ENCODE results near the gene MYO6.

Gene MYO6

DNA sequence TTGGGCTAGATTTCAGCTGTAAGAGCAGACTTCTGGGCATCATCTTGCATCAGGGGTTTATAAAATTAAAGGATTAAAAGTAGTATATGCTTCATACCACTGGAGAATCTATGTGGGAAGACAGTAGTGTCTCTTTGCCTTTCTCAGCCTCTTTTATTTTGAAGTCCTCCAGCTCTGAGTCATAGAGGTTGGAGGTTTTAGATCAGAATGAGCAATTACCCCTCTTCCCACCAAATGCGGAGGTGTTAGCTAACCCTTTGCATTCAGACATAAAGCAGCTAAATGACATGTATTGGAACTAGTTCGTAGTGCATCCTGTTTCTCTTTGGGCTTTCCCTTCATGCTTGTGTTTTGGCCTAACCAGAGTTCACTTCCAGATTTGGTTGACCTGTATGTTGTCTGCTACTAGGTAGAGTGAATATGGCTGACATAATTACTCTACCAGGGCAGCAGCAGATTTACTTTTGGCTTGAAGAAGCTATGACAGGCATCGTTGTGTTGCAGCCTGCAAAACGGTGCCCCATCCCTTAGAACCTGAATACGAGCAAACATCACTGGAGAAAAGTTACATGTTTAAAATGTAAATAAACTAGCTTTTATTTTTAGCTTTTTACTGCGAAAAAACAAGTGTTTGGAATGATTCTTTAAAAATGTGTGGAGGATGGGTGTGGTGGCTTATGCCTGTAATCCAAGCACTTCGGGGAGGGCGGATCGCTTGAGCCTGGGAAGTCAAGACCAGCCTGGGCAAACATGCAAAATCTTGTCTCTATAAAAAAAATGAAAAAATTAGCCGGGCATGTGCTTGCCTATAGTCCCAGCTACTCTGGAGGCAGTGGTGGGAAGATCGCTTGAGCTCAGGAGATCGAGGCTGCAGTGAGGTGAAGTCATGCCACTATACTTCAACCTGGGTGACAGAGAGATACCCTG is 82.2 kb downstream of the MYO6 start:
- no peak for DNase-seq

DNA sequence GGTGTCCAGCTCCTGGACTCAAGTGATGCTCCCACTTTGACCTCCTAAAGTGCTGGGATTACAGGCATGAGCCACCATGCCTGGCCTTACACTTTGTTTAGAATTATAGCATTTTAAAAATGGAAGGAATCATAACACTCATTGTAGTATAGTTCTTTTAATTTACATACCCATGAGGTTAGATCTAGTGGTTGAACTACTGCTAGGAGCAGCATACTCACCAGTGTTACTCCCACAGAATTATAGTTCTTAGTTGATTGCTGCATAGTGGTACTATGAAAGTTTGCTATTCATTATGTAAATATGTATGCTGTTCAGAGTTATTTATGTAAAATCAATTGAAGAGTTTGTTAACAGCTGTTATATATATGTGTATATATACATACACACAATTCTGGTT is 85.4 kb downstream of the MYO6 start:
- DNase-seq, result no peak

DNA sequence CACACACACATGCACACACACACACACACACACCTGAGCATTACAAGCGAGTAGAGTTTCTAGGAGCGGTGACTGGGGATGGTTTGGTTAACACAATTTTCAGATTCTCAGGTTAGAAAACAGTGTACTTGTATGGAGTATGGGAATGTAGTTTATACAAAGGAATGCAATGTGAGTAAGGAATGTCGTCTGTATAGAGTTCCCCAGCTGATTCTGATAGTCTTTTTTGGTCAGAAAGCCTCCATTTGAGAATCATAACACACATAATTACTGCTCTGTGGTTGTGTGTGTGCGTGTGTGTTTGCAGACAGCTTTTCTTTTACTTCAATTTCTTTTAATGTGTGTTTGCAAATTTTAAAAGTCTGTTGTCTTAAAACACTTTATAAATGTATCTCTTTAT is 93.2 kb downstream of the MYO6 start:
- no peak for DNase-seq

DNA sequence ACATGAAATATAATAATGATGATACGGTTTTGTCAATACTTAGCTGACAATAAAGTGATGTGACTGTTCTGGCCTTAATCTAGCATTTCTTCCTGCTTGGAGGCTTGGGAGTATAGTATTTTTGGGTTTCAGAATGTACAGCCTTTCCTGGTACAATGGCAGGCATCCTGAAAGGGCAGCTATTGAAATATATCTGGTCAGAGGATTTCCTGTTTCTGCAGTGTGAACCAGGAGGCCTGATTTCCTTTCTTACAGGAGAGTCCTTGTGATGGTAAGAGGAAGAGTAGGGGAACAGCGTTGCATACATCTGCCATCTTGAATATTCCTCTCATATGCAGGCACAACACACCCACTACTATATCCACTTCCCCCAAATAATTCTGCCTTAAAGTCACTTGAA is 93.7 kb downstream of the MYO6 start:
- DNase-seq, result no peak

DNA sequence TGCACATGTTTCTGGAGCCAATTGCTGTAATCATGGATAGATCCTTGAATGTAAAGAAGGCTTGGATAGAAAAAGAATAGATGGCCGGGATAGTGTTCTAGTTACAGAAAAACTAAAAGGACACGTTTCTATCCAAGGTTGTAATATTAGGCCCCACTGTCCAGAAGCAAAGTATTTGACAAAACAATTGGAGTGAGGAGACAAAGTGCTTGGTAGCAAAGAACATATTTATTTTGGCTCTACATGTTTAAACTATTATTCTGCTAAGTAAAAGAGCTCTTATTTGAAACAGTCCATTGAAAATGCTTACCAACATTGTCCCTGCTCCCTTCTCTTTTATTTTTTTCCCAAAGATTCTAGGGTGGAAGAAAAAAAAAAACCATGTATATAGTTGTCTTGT is 94.4 kb downstream of the MYO6 start:
- no peak for DNase-seq

DNA sequence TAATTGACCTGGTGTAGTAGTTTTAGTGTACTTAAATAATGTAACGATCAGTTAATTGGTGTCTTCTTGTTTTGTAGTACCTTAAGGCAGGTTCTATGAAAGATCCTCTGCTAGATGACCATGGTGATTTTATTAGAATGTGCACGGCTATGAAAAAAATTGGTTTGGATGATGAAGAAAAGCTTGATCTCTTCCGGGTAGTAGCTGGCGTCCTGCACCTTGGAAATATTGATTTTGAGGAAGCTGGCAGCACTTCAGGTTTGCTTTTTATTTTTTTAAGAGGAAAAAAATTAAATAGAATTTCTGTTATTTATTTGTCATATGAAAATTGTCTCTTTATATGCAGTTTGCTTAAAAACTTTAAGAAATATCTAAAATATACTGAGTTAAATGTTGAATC is 99.2 kb downstream of the MYO6 start:
- DNase-seq, result no peak

DNA sequence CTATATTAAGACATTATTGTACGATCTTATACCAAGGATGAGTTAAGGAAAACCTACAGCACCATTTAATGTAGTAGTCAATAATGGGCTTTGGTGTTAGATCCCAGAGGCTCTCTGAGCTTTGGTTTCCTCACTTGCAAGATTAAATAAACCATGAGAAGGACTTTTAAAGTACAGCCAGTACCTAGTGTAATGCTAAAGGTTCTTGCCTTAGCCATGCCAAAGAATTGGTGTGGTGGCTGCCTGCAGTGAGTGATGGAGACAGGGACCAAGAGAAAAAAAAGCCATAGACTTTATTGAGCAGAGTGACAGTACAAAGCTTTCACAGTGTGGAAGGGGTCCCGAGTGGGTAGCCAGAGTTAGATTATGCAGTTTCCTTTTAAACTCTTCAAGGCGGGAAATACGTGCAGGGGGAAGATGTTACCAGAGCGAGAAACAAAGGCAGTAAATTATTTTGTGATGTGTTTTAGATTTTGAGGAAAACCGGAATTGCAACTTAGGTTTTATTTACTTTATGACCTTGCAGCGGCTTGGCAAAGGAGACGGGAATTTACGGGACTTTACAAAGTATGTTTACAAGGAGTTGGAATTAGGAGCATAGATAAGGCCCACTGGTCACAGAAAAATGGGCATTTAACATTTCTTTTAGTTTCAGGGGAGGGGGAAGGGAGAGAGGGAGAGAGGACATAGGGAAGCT is 100.4 kb downstream of the MYO6 start:
- no peak for DNase-seq

DNA sequence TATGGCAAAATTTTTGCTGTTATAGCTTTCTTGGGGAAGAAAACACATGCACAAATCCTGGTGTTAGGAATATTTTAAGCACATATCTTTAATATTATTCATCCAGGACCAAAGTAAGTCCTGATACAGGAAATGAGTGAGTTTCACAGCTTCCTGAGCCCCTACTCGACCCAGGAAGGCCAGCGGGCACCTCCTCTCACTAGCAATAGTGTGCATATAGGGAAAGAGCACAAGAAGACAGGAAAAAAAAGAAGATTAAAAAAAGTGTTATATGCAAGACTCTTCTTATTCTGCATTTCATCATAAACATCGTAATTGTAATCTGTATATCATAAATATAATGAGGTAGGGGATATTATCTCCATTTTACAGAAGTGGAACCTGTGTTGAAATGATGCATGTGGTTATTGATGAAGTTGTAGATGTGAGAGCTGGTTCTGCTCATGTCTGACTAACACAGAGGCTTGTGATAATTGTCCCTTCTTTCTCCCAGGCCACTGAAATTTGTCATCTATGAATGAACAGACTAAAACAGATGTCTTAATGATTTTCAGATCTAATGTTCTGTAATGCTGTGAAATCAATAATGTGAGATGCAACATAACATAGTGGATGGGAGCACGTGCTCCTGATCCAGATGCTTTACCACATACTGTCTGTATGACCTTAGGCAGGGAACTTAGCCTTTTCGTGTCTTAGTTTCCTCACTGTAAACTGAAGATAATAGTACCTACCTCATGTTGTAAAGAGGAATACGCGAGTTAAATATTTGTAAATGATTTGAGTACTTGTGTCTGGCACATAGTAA is 101.2 kb downstream of the MYO6 start:
- no peak for DNase-seq

DNA sequence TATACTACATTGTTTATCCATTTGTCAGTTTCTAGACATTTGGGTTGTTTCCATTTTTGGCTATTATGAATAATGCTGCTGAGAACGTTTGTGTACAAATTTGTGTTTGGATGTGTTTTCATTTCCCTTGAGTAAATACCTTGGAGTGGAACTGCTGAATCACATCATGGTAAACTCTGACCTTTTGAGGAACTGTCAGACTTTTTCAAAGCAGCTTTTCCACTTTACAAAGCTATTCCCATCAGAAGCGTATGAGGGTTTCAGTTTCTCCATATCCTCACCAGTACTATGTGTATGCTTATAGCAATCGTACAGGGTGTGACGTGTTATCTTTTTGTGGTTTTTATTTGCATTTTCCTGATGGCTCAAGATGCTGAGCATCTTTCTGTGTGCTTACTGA is 103.7 kb downstream of the MYO6 start:
- DNase-seq, result no peak

DNA sequence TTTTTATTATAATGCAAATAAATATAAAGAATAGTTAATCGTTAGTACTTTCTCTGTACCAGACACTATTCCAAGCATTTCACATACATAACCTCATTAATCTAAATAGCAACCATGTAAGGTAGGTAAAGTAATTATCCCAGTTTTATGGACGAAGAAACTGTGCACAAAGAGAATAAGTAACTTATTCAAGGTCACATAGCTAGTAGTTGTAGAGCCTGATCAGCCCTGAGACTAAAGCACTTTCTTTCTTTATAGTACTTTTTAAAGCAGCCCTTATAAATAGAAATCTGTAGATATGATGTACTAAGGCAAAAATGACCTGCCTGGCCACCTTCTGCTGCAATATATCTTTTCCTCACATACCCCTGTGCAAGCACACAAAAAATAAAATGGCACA is 104.8 kb downstream of the MYO6 start:
- no peak for DNase-seq

DNA sequence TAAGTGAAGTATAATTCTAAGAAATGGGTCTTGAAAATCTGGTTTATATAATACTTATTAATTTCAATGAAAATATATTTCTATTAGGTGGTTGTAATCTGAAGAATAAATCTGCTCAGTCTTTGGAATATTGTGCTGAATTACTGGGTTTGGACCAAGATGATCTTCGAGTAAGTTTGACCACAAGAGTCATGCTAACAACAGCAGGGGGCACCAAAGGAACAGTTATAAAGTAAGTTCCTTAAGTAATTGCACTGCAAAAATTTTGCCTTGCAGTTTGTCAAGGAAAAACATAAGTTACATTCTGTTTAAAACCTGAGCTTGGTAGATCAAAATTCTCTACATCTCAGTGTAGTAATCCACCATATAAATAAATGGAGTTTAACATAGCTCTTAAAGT is 106.0 kb downstream of the MYO6 start:
- peak; percentile 60 for DNase-seq

DNA sequence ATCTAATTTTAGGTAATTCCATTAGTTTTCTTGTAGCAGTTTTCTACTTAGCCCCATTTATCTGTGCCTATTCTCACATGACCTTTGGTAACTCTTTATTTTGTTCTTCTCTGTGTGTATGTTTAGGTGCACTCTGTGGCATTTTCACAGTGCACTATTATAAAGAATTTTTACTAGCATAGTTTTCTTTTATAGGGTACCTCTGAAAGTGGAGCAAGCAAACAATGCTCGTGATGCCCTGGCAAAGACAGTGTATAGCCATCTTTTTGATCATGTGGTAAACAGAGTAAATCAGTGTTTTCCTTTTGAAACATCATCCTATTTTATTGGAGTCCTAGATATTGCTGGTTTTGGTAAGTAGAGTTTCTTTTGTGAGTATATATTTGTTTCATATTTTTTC is 107.9 kb downstream of the MYO6 start:
- no peak for DNase-seq

DNA sequence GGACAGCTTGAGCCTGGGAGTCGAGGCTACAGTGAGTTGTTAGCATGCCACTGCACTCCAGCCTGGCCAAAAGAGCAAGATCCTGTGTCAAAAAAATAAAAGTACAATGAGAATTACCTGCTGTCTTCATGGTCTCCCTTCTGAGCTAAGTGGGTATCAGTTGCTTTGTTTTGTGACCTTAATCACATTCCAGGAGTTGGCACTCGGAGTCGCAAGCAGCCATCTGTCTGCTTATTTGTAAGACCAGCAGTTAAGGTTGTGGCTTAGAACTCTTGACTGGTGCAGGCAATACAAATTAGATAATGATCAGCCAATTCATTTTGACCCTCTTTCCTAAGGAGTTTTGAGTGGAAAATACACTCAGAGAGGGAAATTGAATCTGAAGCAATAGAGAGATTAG is 114.0 kb downstream of the MYO6 start:
- no peak for DNase-seq

DNA sequence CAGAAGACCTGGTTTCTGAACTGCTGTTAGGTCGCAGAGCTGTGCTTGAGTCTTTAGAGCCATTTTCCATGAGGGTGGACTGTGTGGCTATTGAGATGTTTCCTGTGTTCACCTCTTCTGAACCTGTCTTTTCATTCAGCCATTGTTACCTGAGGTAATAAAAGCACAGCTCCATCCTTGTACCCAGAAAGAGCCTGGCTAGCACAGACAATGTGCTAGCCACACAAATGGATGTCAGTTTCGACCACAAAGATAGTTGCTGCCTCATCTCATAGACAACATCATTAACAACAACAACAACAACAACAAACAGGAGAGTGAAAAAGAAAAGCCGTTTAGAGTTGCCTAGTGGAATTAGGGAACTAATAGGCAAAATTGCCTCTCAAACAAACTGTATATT is 114.7 kb downstream of the MYO6 start:
- no peak for DNase-seq

DNA sequence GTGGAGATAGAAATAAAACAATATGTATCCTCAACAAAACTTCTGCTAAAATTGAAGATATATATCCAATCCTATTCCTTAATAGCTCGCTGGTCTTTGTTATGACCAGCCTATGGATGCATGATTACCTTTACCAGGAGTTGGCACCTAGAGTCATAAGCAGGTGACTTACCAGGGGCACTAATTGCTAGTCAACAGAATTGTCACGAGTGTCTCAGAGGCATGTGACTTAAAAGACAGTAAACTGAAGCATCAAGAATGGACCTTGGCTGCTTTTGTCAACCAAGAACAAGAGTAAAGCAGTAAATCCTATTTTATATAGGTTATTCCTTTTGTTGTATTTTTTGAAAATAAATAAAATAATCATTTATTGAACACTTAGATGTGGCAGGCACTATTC is 115.4 kb downstream of the MYO6 start:
- no peak for DNase-seq

DNA sequence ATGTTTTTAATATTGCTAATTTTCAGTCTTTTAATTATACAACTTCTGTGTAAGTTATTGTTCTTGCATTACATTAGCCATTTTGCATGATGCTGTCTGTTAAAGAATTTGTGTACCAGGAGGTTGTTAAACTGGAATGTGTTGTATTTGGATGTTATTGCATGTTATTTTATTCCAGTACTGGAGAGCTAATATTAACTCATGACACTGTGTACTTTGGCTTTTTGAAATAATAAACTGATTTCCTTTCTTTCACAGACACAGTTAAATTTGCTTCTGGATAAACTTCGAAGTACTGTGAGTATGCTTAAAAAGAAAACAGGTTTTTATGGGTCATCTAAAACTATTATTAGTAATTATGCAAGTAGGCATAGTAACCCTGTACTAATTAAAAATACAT is 121.3 kb downstream of the MYO6 start:
- no peak for DNase-seq

DNA sequence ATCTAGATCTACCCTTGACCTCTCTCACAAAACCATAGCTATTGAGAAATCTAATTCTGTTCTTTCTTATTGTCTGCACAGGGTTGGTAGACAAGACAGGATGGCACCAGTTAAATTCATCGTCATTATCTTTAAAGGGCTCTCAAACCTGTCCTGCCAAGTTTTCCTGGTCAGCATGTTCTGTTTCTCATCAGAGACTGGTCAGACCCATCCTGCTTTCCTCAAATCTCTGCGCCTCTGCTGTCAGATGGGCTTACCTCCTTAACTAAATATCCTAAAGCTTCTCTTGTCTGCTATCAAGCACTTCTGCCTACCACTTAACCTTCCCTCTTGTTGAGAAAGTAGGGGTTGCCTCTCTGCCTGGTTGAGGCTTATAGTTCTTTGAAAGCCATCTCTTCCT is 125.2 kb downstream of the MYO6 start:
- no peak for DNase-seq

DNA sequence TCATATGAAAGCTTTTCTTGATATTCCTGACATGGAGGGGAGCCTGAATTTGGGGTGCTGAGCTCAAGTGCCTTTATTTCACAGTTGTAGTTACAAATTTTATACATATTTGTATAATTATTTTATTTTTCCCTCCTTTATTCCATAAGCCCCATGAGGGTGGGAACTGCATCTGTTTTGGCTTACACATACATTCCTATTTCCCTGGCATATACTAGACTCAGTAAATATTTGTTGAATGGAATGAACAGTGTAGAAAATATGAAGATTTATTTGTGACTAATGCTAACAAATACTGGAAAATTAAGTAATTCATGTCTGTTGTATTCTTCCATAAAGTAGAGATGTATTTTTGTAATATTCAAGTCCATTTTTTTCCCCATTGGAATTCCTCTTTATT is 127.1 kb downstream of the MYO6 start:
- DNase-seq, result no peak

DNA sequence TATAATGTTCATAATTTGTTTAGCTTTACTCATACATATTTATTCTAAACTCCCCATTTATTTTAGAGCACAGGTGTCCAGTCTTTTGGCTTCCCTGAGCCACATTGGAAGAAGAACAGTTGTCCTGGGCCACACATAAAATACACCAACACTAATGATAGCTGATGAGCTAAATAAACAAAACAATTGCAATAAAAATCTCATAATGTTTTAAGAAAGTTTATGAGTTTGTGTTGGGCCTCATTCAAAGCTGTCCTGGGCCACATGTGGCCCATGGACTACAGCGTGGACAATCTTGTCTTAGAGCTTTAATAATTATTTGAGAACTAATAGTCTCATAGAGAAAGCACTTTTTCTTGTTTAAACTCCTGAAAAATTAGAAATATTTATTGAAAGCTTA is 131.3 kb downstream of the MYO6 start:
- no peak for DNase-seq

DNA sequence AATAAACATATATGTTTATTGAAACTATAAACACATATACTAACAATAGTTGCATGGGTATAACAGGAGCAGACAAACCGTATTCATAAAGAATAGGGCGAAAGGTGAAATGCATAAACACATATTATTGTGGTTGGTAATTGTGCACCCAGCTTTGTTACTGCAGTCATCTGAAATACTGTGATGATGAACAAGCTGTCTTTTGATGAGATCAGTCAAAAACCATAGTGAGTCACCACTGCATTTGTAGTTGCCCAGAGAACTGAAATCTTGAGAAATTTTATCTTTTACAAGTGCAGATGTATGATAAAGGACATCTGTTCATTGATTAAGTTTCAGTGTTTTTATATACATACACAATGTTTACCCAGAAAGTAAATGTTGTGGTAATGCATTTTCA is 133.7 kb downstream of the MYO6 start:
- no peak for DNase-seq

DNA sequence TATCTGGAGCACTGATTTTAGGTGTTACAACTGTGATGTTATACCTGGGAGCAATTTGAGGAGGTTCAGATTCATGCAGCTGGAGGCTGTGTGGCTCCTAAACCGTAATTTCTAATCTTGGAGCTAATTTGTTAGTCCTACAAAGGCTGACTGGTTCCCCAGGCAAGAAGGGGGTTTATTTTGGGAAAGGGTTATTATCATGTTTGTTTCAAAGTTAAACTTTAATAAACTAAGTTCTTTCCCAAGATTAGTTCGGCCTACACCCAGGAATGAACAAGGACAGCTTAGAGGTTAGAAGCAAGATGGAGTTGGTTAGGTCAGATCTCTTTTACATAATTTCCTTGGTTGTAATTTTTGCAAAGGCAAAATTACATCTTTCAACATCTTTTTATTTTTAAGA is 135.8 kb downstream of the MYO6 start:
- no peak for DNase-seq

DNA sequence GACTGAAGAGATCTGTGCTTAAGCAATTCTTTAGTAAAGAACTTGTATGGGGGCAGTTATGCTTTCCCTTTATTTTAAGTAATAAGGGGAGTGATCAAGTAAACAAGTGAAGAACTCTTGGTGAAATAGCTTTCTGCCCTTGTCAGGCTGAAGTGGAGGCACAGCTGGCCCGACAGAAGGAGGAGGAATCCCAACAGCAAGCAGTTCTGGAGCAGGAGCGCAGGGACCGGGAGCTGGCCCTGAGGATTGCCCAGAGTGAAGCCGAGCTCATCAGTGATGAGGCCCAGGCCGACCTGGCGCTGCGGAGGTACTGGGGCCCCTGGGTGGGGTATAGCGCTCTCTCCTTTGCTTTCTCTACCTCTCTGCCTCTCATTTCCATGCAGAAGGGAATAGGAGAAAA is 143.3 kb downstream of the MYO6 start:
- no peak for DNase-seq

DNA sequence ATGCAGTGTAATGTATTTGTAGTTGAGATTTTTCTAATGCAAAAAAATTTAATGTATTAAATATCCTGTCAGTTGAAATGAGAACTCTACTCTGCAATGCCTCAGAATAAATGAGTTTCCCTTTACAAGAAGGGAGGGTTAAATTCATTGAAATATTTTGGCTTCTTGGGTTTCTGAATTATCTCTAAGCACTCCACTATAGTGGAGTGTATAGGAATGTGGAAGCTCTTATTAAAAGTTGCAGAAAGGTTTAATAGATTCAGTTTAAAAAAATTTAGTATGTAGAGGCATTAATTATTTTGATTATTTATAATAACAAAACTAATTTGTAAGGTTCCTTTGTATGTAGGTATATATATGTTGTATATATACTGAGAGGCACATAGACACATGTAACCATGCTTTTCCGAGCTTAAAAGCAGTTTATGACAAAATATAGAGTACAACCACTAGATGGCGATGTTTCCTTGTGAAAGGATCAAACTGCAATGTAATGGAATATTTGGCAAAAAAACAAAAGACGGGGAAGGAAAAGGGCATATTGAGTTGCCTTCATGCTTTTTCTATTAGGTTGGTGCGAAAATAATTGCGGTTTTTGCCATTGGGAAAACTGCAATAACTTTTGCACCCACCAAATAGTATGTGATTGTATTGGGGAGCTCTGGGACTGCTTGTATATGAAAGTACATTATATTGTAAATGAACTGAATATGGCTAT is 144.2 kb downstream of the MYO6 start:
- peak; percentile 68 for DNase-seq

All from hematopoietic multipotent progenitor cell treated with erythropoietin and hydrocortisone succinate and interleukin-3 and kit ligand, for 8 days (in vitro differentiated cells).